ENCODE results near the gene CNPY3. TPM values are rescaled to one million over a fixed set of nuclear protein-coding genes. Genes with fewer than 3 reads are reported as not detected.
A peak's percentile ranks its signal among the peaks of the same experiment; 100 is the strongest.

Gene CNPY3
- total and polyA plus RNA-seq, 2 of the 13 experiments (the other 11 are each of a cell fraction or from before 2014, with no cell fraction given) = 42.3 to 60.2 TPM

GRCh38 chr6:42901538-42901957 is 27.7 kb upstream of the CNPY3 start (continued):
- peak; percentile 67 for TF ChIP-seq FOXK2 (IDR thresholded peaks at IDR 0.05)
- no peak for TF ChIP-seq GABPA (IDR thresholded peaks at IDR 0.05; ENCODE audit: low read depth, low read length)
- TF ChIP-seq GABPA (CRISPR knock-in tag; IDR thresholded peaks at IDR 0.05; ENCODE audit: low read depth) = 0 out of 2 replicates have a peak, but pooled peaks have one; percentile 34
- peak; percentile 82 for TF ChIP-seq IRF2 (CRISPR knock-in tag; IDR thresholded peaks at IDR 0.05)
- no peak for TF ChIP-seq ZNF703 (CRISPR knock-in tag; IDR thresholded peaks at IDR 0.05; ENCODE audit: borderline replicate concordance)
- peak; percentile 43; the same call in 1 of the 2 replicates for TF ChIP-seq HDAC1 (CRISPR knock-in tag; IDR thresholded peaks at IDR 0.05)
- TF ChIP-seq SOX13 (IDR thresholded peaks at IDR 0.05) = no peak
- peak in 1 of 2 experiments; percentile 32; a peak in 1 of 4 replicates for TF ChIP-seq SOX13 (CRISPR knock-in tag; conservative IDR thresholded peaks at IDR 0.05 in 1 of 2, IDR thresholded peaks at IDR 0.05 in 1 of 2)
- no peak for TF ChIP-seq ZBTB39 (CRISPR knock-in tag; IDR thresholded peaks at IDR 0.05)
- TF ChIP-seq, protein P1, sequence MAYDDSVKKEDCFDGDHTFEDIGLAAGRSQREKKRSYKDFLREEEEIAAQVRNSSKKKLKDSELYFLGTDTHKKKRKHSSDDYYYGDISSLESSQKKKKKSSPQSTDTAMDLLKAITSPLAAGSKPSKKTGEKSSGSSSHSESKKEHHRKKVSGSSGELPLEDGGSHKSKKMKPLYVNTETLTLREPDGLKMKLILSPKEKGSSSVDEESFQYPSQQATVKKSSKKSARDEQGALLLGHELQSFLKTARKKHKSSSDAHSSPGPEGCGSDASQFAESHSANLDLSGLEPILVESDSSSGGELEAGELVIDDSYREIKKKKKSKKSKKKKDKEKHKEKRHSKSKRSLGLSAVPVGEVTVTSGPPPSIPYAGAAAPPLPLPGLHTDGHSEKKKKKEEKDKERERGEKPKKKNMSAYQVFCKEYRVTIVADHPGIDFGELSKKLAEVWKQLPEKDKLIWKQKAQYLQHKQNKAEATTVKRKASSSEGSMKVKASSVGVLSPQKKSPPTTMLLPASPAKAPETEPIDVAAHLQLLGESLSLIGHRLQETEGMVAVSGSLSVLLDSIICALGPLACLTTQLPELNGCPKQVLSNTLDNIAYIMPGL (CRISPR knock-in tag; IDR thresholded peaks at IDR 0.05; ENCODE audit: borderline replicate concordance in 1 of 2, low read depth in 1 of 2) = peak; percentile 66 to 96; a peak in 3 of 4 replicates
- no peak for TF ChIP-seq CBFB (CRISPR knock-in tag; IDR thresholded peaks at IDR 0.05)
- TF ChIP-seq ZBTB1 (CRISPR knock-in tag; IDR thresholded peaks at IDR 0.05; ENCODE audit: borderline replicate concordance) = no peak
- TF ChIP-seq MED1 (CRISPR knock-in tag; IDR thresholded peaks at IDR 0.05) = peak; percentile 69
- no peak for TF ChIP-seq HOXA9 (CRISPR knock-in tag; IDR thresholded peaks at IDR 0.05; ENCODE audit: borderline replicate concordance)
- no peak for TF ChIP-seq SOX6 (IDR thresholded peaks at IDR 0.05)
- 0 out of 2 replicates have a peak, but pooled peaks have one; percentile 24 for TF ChIP-seq SOX6 (CRISPR knock-in tag; IDR thresholded peaks at IDR 0.05)
- TF ChIP-seq GATAD1 (CRISPR knock-in tag; IDR thresholded peaks at IDR 0.05) = peak; percentile 65
- TF ChIP-seq MIXL1 (CRISPR knock-in tag; IDR thresholded peaks at IDR 0.05) = peak; percentile 85
- TF ChIP-seq ZFP82 (CRISPR knock-in tag; IDR thresholded peaks at IDR 0.05; ENCODE audit: borderline replicate concordance) = no peak
- TF ChIP-seq MXI1 (IDR thresholded peaks at IDR 0.05; ENCODE audit: borderline replicate concordance, low read depth, low read length) = peak; percentile 55; the same call in 1 of the 3 replicates
- 0 out of 4 replicates have a peak, but pooled peaks of 1 of the 2 experiments have one; percentile 16 for TF ChIP-seq EP300 (IDR thresholded peaks at IDR 0.05; ENCODE audit: low read depth in 2 of 2, low read length in 2 of 2)
- TF ChIP-seq EP300 (CRISPR knock-in tag; IDR thresholded peaks at IDR 0.05; ENCODE audit: borderline replicate concordance) = no peak
- TF ChIP-seq, protein P2, sequence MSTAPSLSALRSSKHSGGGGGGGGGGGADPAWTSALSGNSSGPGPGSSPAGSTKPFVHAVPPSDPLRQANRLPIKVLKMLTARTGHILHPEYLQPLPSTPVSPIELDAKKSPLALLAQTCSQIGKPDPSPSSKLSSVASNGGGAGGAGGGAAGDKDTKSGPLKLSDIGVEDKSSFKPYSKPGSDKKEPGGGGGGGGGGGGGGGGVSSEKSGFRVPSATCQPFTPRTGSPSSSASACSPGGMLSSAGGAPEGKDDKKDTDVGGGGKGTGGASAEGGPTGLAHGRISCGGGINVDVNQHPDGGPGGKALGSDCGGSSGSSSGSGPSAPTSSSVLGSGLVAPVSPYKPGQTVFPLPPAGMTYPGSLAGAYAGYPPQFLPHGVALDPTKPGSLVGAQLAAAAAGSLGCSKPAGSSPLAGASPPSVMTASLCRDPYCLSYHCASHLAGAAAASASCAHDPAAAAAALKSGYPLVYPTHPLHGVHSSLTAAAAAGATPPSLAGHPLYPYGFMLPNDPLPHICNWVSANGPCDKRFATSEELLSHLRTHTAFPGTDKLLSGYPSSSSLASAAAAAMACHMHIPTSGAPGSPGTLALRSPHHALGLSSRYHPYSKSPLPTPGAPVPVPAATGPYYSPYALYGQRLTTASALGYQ (CRISPR knock-in tag; IDR thresholded peaks at IDR 0.05) = no peak
- TF ChIP-seq RFX3 (CRISPR knock-in tag; IDR thresholded peaks at IDR 0.05) = no peak
- TF ChIP-seq ZMYM3 (CRISPR knock-in tag; IDR thresholded peaks at IDR 0.05) = peak; percentile 31; the same call in 1 of the 2 replicates
- TF ChIP-seq ZNF329 (CRISPR knock-in tag; IDR thresholded peaks at IDR 0.05; ENCODE audit: low read depth) = no peak
- no peak for TF ChIP-seq ZNF234 (CRISPR knock-in tag; conservative IDR thresholded peaks at IDR 0.05)
- no peak for TF ChIP-seq NFIB (CRISPR knock-in tag; IDR thresholded peaks at IDR 0.05; ENCODE audit: borderline replicate concordance)
